GM15510 (cell line): ENCODE data around the gene VWCE.

Experiments
- POLR2A ChIP-seq: IDR thresholded peaks from 3 replicates; pipeline ENCODE4 v1.6.1; 2011; ENCODE audit warnings: borderline replicate concordance; ENCODE audit not compliant: insufficient read length; ENCODE audit errors: extremely low read depth

The VWCE gene

GRCh38 chr11:61334434-61335354 lies 39.6 kb upstream of the VWCE start:
- TF ChIP-seq POLR2A = no peak

- TF ChIP-seq POLR2A = peak; percentile 11
Observed at GRCh38 chr11:61333550-61334433, 38.7 kb upstream of the VWCE start.

DNA sequence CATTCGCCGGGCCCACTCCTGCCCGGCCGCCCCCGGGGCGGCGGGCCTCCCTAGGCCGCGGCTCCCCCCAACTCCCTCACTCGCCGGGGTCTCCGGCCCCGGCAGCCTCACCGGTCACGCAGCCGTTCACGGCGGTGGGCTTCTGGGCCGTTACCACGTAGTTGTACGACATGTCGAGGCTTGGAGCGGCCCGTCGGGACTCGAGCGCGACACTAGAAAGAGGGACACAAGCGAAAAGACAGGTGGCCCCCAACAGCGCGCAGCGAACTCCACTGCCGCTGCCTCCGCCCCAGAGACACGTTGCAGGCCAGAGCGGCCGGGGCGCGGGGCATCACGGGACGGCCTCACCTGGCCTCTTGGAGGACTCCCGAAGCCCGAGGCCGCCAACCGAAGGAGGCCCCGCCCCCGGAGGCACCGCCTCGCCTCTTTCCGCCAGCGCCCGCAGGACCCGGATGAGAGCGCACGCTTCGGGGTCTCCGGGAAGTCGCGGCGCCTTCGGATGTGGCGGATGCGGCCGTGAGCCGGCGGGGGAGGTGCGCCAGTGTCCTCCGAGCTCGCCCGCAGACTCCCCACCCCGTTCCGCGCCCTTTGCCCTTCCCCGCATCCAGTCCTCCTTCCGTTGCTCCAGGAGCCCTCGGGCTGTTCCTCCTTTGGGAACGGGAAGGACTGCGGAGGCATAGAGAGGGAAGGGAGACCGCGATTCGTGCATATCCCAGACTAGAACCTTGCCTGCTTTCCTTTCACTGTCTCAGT lies 37.9 kb upstream of the VWCE start, which contains the start of the genes DDB1 and TKFC:
DDB1 (minus strand) TSS at position 309 of the 753 bp plus-strand sequence; CDS start at position 172, 137 bp downstream.
TKFC (plus strand) TSS at position 432 of the 753 bp plus-strand sequence. CDS start 1,501 bp downstream, outside the sequence.
- peak; percentile 92 for TF ChIP-seq POLR2A

GRCh38 chr11:61332281-61332796 lies 37.2 kb upstream of the VWCE start:
- no peak for TF ChIP-seq POLR2A

- TF ChIP-seq POLR2A = no peak
Observed at GRCh38 chr11:61331651-61332050, 36.5 kb upstream of the VWCE start.

DNA sequence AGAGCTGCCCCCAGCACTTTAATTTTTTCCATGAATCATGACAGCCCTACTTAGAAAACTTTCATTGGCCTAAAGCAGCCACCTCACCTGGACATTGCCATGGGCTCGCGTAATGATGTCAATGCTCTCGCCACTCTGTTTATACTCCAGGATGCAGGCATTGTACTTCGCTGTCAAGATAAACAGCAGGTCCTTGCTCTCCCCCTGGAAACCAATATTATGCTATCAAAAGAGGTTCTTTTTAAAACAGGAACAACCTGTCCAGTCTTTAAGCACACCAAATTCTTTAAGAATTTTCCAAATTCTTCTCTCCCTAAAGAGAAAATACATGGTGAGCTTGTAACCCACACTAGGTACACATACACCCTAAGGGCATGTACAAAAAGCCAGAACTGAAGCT lies 34.8 kb upstream of the VWCE start:
- TF ChIP-seq POLR2A = no peak

DNA sequence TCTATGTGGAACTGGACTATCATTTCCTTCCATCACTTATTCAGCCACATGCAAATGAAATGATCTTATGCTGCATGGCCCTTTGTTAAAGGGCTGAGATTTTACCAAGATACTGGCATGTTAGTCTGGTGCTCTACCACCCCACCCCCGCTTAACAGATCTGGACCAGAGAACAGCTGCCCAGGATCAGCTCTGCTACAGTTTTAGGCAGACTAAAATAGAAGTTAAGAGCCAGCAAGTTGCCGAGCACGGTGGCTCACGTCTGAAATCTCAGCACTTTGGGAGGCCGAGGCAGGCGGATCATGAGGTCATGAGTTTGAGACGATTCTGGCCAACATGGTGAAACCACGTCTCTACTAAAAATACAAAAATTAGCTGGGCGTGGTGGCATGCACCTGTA lies 33.2 kb upstream of the VWCE start:
- no peak for TF ChIP-seq POLR2A

DNA sequence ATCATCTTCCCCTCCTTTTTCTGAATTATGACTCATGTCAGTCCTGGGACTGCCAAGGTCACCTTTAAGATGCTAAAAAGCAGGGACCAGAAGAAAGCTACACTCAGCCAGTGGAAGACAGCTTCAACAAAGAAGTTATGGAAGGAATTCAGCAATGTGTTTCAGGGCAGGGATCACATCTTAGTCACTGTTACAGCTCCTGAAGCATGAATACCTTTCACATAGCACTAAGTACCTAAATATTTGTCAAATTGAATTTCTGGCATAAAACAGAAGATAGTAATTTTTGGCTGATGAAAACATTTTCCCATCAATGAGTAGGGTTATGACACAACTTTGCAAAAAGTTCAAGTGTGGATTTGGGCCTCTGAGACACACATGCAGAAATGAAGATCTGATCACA lies 32.6 kb upstream of the VWCE start:
- no peak for TF ChIP-seq POLR2A

DNA sequence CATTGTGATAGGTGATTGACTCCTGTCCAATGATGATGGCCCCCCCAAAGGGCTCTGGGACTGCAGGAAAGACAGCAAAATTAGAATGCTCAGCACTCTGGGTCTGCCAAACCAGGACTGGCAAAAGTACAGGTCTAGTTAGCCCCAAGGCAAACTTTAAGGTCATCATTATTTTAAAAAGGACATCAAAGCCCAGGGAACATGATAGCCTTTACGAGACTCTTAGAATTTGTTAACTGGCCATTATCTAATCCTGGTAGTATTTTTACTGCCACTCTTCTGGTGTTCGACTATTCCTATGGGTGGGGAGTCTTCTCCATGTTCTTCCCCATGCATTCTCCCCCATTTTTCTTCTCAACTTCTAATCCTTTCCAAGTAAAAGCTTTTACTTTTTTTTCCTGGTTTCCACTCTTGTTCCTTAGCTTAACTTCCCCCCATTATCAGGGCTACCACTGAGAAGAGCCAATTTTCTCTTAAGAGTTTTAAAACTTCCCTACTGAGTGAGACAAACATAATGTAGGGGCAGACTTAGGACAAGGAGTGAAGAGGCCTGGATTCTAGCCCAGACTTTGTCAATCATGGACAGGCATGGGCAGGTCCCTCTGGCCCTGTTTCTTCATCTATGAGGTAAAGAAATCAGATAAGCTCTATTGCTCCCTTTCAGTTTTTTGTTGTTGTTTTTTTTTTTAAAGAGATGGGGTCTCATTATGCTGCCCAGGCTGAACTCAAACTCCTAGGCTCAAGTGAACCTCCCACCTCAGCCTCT lies 30.7 kb upstream of the VWCE start:
- TF ChIP-seq POLR2A = no peak

DNA sequence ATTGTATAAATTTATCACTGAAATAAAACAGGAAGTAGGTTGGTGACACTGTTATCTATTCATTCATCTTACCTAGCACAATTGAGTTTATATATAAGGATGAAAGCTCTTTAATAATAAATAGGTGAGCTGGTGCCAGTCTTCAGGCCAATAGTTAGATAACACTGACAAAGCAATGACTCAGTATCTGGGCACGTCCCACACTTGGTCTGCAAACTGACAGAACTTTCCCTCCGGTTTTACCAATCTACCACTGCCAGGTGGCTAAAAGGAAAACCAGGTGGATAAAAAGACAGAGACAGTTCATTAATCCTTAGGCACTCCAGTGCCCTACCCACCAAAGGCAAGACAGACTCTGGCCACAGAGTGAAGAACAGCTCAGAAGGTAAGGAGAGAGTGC lies 20.1 kb upstream of the VWCE start:
- TF ChIP-seq POLR2A = no peak

GRCh38 chr11:61310749-61311148 lies 15.6 kb upstream of the VWCE start:
- no peak for TF ChIP-seq POLR2A

DNA sequence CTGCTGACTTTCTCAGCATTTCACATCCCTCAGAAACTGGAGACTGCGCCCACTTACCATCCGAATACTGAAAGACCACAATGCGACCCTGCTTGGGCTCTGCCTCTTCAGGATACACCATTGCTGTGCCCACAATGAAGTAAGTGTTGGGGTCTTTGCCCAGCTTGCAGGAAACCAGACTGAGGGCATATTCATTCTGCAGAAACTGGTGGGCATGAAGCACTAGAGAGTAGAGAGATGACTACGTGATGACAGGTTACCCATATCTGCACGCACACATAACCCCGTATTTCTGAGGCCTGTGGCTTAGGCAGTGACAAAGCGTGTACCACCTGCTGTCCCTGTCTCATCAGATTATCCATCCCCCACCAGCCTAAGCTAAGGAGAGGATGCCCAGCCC lies 14.6 kb upstream of the VWCE start:
- no peak for TF ChIP-seq POLR2A

DNA sequence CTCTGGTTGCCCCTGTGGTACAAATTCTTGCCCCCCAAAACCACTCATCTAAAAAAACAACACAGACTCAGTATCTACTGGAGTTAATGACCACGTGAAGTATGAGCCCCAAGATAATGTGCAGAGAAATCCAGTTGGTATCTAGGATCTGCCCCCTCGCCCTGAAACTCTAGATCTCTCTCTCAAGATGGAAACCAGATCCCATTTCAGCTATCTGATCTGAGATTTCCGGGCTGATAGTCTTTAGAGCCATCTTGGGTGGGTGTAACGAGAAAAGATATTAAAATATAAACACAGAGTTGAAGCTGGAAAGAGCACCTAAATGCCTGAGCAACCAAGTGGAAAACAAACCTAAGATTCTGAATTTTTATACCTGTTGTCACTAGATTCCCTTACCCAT lies 14.0 kb upstream of the VWCE start:
- no peak for TF ChIP-seq POLR2A

DNA sequence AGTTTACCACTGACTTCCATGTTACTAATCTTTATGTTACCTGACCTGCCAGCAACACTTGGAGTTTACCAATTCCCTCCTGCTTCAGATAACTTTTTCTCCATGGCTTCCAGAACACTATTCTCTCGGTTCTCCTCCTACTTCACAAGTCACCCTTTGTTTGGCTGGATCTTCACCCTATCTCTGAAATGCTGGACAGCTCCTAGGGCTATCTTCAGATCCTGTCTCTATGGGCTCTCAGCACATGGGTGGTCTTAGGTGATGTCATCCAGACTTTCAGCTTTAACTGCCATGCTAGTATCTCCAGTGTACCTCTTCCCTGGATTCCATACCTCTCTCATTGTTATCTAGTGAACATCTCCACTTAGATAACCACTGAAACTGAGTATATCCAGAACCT lies 12.2 kb upstream of the VWCE start:
- TF ChIP-seq POLR2A = no peak

DNA sequence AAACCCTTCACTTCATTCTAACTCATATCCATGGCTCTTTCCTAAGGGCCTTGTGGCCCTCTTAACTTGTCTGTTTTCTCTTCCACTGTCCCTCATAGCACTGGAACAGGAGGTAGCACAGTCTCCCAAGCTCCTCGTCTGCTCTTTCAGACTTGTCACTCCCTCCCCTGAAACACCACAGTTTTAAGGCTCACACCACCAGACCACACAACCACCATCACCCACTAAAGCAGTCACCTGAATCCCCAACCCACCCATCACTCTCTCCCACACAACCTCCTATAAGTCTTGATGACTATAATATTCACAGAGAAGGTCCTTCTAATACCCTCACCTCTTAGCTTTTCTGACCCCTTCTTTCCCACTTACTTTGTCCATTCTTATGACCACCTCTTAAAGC lies 11.1 kb upstream of the VWCE start:
- TF ChIP-seq POLR2A = no peak

GRCh38 chr11:61305417-61305816 lies 10.3 kb upstream of the VWCE start:
- no peak for TF ChIP-seq POLR2A
